ENCODE measurements around the gene TSKS. TPM values are rescaled to one million over a fixed set of nuclear protein-coding genes. Genes with fewer than 3 reads are reported as not detected.

TSKS gene
- total and polyA plus RNA-seq, 2 donors (not counting 3 experiments of a cell fraction or from before 2014, with no cell fraction given): 0.03 TPM; not detected in 1

DNA sequence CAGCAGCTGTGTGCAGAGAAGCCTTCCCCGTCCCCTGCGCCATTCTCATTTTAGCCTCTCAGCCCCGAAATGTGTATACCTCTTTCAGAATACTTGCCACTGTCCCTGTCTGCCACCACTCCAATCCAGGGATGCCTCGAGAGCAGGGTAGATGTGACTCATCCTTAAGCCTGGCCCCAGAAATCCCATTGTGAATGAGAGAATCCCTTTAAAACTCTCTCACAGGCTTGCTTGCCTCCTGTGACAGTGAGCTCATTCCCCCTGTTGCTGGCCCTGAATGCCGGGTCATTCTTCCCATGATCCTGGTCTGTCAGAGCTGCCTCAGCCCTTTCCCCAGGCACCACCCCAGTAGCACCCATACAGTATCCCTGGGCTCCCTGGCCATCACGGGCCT lies 13.3 kb upstream of the TSKS start:
- intact Hi-C loops (cut with micrococcal nuclease) (no loop called here), dilution Hi-C loops (cut with MboI; ENCODE audit: extremely low pct_ligation_motif_present, low sequenced_read_pairs) (no loop called here)
- CTCF ChIA-PET: no interaction called here
- no peak overlapping the region for H3K27ac ChIP-seq (ENCODE audit: insufficient read depth, low read depth, low read length)
- no peak overlapping the region for H2AFZ ChIP-seq (ENCODE audit: low read depth, low read length)
- POLR2A ChIA-PET: no interaction called here
- no peaks in the 10 kb centered on the region for H3K9me1 ChIP-seq (replicated peaks; ENCODE audit: control insufficient read depth, extremely low read depth, insufficient read depth, low read length)
- FAIRE-seq (no peak), DNase-seq (ENCODE audit: low read depth, low spot score) (no peak)
- no TSS peak for BruUV-seq (replicated peaks)
- no peaks in the 10 kb centered on the region for H3K4me1 ChIP-seq (ENCODE audit: control insufficient read depth, extremely low read depth, insufficient read depth, low read length)
- H3K4me2 ChIP-seq (ENCODE audit: insufficient read depth, low read length): no peak overlapping the region
- H3K36me3 ChIP-seq (ENCODE audit: control insufficient read depth in 2 of 2, extremely low read depth in 1 of 2, insufficient read depth in 2 of 2, low read length in 2 of 2): peaks cover 0 to 6% of the 10 kb centered on the region in 2 experiments
- H3K9me3 ChIP-seq (replicated peaks; ENCODE audit: control insufficient read depth, insufficient read depth, low read length): no peaks in the 10 kb centered on the region
- H3K79me2 ChIP-seq (ENCODE audit: control insufficient read depth, insufficient read depth, low read length): peaks cover 17% of the 10 kb centered on the region
- no peaks in the 10 kb centered on the region for H4K20me1 ChIP-seq (replicated peaks; ENCODE audit: control insufficient read depth, extremely low read depth, insufficient read depth, low read length)
- no peak overlapping the region for H3K4me3 ChIP-seq (replicated peaks in 1 of 3; ENCODE audit: insufficient read depth in 1 of 3, low read depth in 1 of 3, low read length in 3 of 3)
- no peak for TF ChIP-seq POLR2AphosphoS5 (IDR thresholded peaks at IDR 0.05; ENCODE audit: insufficient read depth, low read depth, low read length)
- no peak for TF ChIP-seq POLR2A (IDR thresholded peaks at IDR 0.05; ENCODE audit: low read depth, low read length)
- no peak for TF ChIP-seq FOS (IDR thresholded peaks at IDR 0.05; ENCODE audit: borderline replicate concordance, insufficient read depth, low read length)
- TF ChIP-seq, protein P1, sequence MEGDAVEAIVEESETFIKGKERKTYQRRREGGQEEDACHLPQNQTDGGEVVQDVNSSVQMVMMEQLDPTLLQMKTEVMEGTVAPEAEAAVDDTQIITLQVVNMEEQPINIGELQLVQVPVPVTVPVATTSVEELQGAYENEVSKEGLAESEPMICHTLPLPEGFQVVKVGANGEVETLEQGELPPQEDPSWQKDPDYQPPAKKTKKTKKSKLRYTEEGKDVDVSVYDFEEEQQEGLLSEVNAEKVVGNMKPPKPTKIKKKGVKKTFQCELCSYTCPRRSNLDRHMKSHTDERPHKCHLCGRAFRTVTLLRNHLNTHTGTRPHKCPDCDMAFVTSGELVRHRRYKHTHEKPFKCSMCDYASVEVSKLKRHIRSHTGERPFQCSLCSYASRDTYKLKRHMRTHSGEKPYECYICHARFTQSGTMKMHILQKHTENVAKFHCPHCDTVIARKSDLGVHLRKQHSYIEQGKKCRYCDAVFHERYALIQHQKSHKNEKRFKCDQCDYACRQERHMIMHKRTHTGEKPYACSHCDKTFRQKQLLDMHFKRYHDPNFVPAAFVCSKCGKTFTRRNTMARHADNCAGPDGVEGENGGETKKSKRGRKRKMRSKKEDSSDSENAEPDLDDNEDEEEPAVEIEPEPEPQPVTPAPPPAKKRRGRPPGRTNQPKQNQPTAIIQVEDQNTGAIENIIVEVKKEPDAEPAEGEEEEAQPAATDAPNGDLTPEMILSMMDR (IDR thresholded peaks at IDR 0.05; ENCODE audit: extremely low read depth in 1 of 2, insufficient read depth in 1 of 2, low read depth in 1 of 2, low read length in 2 of 2): no peak
- TF ChIP-seq, protein P2, sequence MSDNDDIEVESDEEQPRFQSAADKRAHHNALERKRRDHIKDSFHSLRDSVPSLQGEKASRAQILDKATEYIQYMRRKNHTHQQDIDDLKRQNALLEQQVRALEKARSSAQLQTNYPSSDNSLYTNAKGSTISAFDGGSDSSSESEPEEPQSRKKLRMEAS (IDR thresholded peaks at IDR 0.05; ENCODE audit: insufficient read depth, insufficient read length): no peak
- no peak for TF ChIP-seq JUN (IDR thresholded peaks at IDR 0.05; ENCODE audit: borderline replicate concordance, insufficient read depth, insufficient read length, low read depth)
- TF ChIP-seq MYC (IDR thresholded peaks at IDR 0.05; ENCODE audit: low read depth, low read length): no peak
- H3K27me3 ChIP-seq (ENCODE audit: control insufficient read depth in 2 of 2, insufficient read depth in 2 of 2, low read length in 2 of 2): no peaks in the 10 kb centered on the region
- no peak overlapping the region for H3K9ac ChIP-seq (replicated peaks; ENCODE audit: extremely low read depth, insufficient read depth, low read length)

Data from endothelial cell of umbilical vein (primary cell).